MM.1S (cell line): Measurements from ENCODE around the gene ARID5A.

Experiments
- DNase-seq: peaks from one replicate; pipeline ENCODE4 v3.0.0-alpha.2; 2015
- H2AFZ ChIP-seq: fragments of 300-600 bp; sonication (generic); 2 replicates; pipeline ENCODE4 v1.6.0; 2016; ENCODE audit warnings: antibody characterized with exemption, low read length
- H3F3A ChIP-seq: fragments of 300-600 bp; sonication (generic); 2 replicates; pipeline ENCODE4 v1.6.1; 2016; ENCODE audit warnings: mild to moderate bottlenecking, antibody characterized with exemption, low read length, moderate library complexity, mixed read lengths; ENCODE audit not compliant: insufficient read depth
- H3K27ac ChIP-seq: fragments of 300-600 bp; sonication (generic); 2 replicates; pipeline ENCODE4 v1.5.1; 2016; ENCODE audit warnings: mild to moderate bottlenecking, low read length
- H3K27me3 ChIP-seq: fragments of 300-600 bp; sonication (generic); replicated peaks from 2 replicates; pipeline ENCODE4 v1.6.0; 2016; ENCODE audit warnings: low read length; ENCODE audit not compliant: insufficient read depth
- H3K36me3 ChIP-seq: fragments of 300-600 bp; sonication (generic); replicated peaks from 2 replicates; pipeline ENCODE4 v1.6.1; 2016; ENCODE audit warnings: mild to moderate bottlenecking, low read length, mixed read lengths; ENCODE audit not compliant: insufficient read depth
- H3K4me1 ChIP-seq: fragments of 300-600 bp; sonication (generic); 2 replicates; pipeline ENCODE4 v1.6.1; 2016; ENCODE audit warnings: low read length, mixed read lengths
- H3K4me2 ChIP-seq: fragments of 300-600 bp; sonication (generic); 2 replicates; pipeline ENCODE4 v1.6.0; 2016; ENCODE audit warnings: low read depth, low read length
- H3K4me3 ChIP-seq: fragments of 300-600 bp; sonication (generic); 2 replicates; pipeline ENCODE4 v1.5.1; 2016; ENCODE audit warnings: low read length, mixed read lengths
- H3K79me2 ChIP-seq: fragments of 300-600 bp; sonication (generic); 2 replicates; pipeline ENCODE4 v1.6.1; 2016; ENCODE audit warnings: mixed run types, low read length, mixed read lengths
- H3K9ac ChIP-seq: fragments of 300-600 bp; sonication (generic); 2 replicates; pipeline ENCODE4 v1.6.1; 2016; ENCODE audit warnings: low read length, mixed read lengths
- H3K9me2 ChIP-seq: fragments of 300-600 bp; sonication (generic); replicated peaks from 2 replicates; pipeline ENCODE4 v1.6.1; 2016; ENCODE audit warnings: mild to moderate bottlenecking, low read length, mixed read lengths; ENCODE audit not compliant: insufficient read depth
- H3K9me3 ChIP-seq: fragments of 300-600 bp; sonication (generic); replicated peaks from 2 replicates; pipeline ENCODE4 v1.6.1; 2016; ENCODE audit warnings: mild to moderate bottlenecking, low read length, mixed read lengths; ENCODE audit not compliant: insufficient read depth
- H4K20me1 ChIP-seq: fragments of 300-600 bp; sonication (generic); 2 replicates; pipeline ENCODE4 v1.6.1; 2016; ENCODE audit warnings: mild to moderate bottlenecking, low read length, moderate library complexity, mixed read lengths; ENCODE audit not compliant: insufficient read depth
- CTCF ChIP-seq: fragments of 300-600 bp; sonication (generic); IDR thresholded peaks from 2 replicates; pipeline ENCODE4 v1.5.1; 2016; ENCODE audit warnings: antibody characterized with exemption, low read length, mixed read lengths
- EZH2 ChIP-seq: fragments of 300-600 bp; sonication (generic); optimal IDR thresholded peaks from 2 replicates; pipeline ENCODE3; 2017; ENCODE audit warnings: low read depth, mild to moderate bottlenecking, antibody characterized with exemption, low read length, mixed read lengths
- EZH2phosphoT487 ChIP-seq: fragments of 300-600 bp; sonication (generic); IDR thresholded peaks from 2 replicates; pipeline ENCODE4 v1.6.1; 2018; ENCODE audit warnings: antibody characterized with exemption, low read length

ARID5A gene

GRCh38 chr2:96599941-96600340, 63.4 kb downstream of the ARID5A start:
- no peak for DNase-seq
- H3K27ac ChIP-seq: no peak overlapping the region
- H3K9me3 ChIP-seq: no peaks in the 10 kb centered on the region
- no peaks in the 10 kb centered on the region for H3K79me2 ChIP-seq
- H4K20me1 ChIP-seq: no peaks in the 10 kb centered on the region
- no peak overlapping the region for H3K4me2 ChIP-seq
- no peaks in the 10 kb centered on the region for H3K27me3 ChIP-seq
- TF ChIP-seq EZH2phosphoT487 (no peak), EZH2 (no peak), CTCF (no peak)
- no peaks in the 10 kb centered on the region for H3K9me2 ChIP-seq
- H3K9ac ChIP-seq: no peak overlapping the region
- H3F3A ChIP-seq: no peaks in the 10 kb centered on the region
- H2AFZ ChIP-seq: no peak overlapping the region
- no peak overlapping the region for H3K4me3 ChIP-seq
- H3K36me3 ChIP-seq: peaks cover 4% of the 10 kb centered on the region; the same call in 1 of the 2 replicates
- no peaks in the 10 kb centered on the region for H3K4me1 ChIP-seq

DNA sequence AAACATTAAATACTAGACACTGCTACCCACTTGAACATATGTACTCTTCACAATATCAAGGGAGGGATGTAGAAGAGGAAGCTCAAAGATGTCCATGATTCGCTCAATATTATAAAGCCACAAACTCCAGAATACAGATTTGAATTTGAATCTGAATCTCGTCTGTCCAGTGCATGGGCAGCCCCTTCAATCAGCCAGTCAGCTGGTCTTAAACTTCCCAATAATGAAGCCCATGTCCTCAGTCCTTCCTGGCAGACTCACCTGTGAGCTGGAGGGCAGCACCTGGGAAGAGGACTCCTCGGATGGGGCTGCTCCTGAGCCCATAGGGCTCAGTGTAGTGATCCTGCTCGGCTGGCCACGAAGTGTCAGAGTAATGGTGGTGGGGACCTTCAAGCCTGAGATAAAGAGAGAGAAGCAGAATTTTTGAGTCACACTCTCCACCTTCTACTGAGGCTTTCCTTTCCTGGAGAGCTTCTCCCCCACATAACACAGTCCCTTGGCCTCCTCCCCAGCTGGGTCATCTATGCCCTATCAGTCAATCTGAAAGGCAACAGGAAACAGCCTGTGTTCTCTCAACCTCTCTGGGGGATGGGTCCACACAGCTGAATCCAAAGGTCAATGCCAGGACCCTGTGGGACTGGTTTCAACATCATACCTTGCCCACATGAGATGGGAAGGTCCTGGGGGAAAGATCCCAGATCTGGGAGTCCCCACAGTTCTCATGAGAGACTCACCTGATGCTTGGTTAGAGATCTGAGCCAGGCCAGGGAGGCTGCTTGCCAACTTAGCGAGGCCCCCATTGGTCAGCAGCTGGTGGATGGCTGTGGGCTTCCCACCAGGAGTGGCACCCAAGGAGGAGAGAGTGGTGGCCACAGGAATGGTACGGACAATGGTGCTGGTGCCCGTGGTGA, 65.1 kb downstream of the ARID5A start:
- Histone ChIP-seq H3K36me3 (peaks cover 4% of the 10 kb centered on the region; the same call in 1 of the 2 replicates), H3K4me3 (no peak overlapping the region), H3K79me2 (no peaks in the 10 kb centered on the region), H2AFZ (no peak overlapping the region), H3K27me3 (no peaks in the 10 kb centered on the region), H4K20me1 (no peaks in the 10 kb centered on the region), H3K9me3 (no peaks in the 10 kb centered on the region), H3F3A (no peaks in the 10 kb centered on the region), H3K4me2 (no peak overlapping the region), H3K9ac (no peak overlapping the region), H3K27ac (no peak overlapping the region), H3K9me2 (no peaks in the 10 kb centered on the region), H3K4me1 (no peaks in the 10 kb centered on the region)
- TF ChIP-seq CTCF (no peak), EZH2phosphoT487 (no peak), EZH2 (no peak)
- no peak for DNase-seq
